Ascending aorta (tissue), 2 donors: ENCODE measurements around the gene CLASP1. TPM values are rescaled to one million over a fixed set of nuclear protein-coding genes. Genes with fewer than 3 reads are reported as not detected.

Experiments
- DNase-seq, 2 donors: peaks; one replicate each; pipeline ENCODE4 v3.0.0-alpha.2; 2019; ENCODE audit warnings: low spot score in 2 of 2
- H3K27ac ChIP-seq, 2 donors: fragments of 200-600 bp; sonication (generic); one replicate each; pipeline ENCODE4 v1.5.1; 2016 to 2017; ENCODE audit warnings: mild to moderate bottlenecking in 1 of 2
- H3K27me3 ChIP-seq: fragments of 200-600 bp; sonication (generic); one replicate; pipeline ENCODE4 v1.5.1; 2017
- H3K36me3 ChIP-seq, 2 donors: fragments of 200-600 bp; sonication (generic); one replicate each; pipeline ENCODE4 v1.5.1; 2016
- H3K4me1 ChIP-seq, 2 donors: fragments of 200-600 bp; sonication (generic); one replicate each; pipeline ENCODE4 v1.5.1; 2016 to 2017; ENCODE audit warnings: mild to moderate bottlenecking in 1 of 2
- H3K4me3 ChIP-seq, 2 donors: fragments of 200-600 bp; sonication (generic); one replicate each; pipeline ENCODE4 v1.5.1; 2016 to 2017; ENCODE audit warnings: mild to moderate bottlenecking in 1 of 2
- H3K9me3 ChIP-seq, 2 donors: fragments of 200-600 bp; sonication (generic); one replicate each; pipeline ENCODE4 v1.5.1; 2016
- intact Hi-C: fragments of 100-400 bp; cut with DNase I; formaldehyde crosslinking; loops from one replicate; pipeline ENCODE4 v1.15.1; 2023
- total RNA-seq: library from RNA; depleted of rRNA; stranded (reverse); fragments of >200 nt; gene quantifications from one replicate; pipeline ENCODE4 v1.1.0, GENCODE V29; 2016
- TF ChIP-seq, protein P1 (sequence below), 3 experiments: fragments of 200-600 bp in 2 of 3; fragments of 450-650 bp in 1 of 3; sonication (generic) in 2 of 3; IDR thresholded peaks; one replicate each; pipeline ENCODE4 v1.5.1; 2016 to 2019; ENCODE audit warnings: antibody characterized with exemption in 3 of 3, mild to moderate bottlenecking in 1 of 3, moderate library complexity in 1 of 3

Gene CLASP1
- total RNA-seq, 1 donor from 2014 or later = 78.0 TPM

DNA sequence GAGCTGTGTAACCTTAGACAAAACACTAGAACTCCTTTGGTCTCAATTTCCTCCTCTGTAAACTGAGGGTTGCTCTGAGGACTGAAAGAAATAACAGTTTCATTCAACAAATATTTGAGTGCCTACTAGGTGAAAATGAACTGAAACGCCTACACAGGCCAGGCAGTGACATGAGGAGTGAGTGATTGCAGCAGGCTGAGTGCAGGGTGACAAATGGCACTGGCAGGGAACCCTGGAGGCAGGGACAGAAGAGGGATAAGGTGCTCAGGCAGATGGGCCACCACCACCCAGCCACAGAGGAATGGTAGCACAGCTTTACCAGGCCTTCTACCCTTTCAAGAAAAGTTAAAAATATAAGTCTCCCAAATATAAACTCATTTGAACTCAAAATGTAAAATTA, 130.1 kb downstream of the CLASP1 start:
- H3K4me1 ChIP-seq = peaks cover 0 to 2% of the 10 kb centered on the region in 2 donors
- no peak overlapping the region for H3K27ac ChIP-seq
- peaks cover 24 to 52% of the 10 kb centered on the region in 2 donors for H3K36me3 ChIP-seq
- no peaks in the 10 kb centered on the region for H3K9me3 ChIP-seq
- no peaks in the 10 kb centered on the region for H3K27me3 ChIP-seq
- no peak overlapping the region for H3K4me3 ChIP-seq
- intact Hi-C loops = loop anchor here (10.0 kb wide), 1 partner anchor 114 kb away; no protein-coding TSS in a partner anchor
- DNase-seq = no peak
- TF ChIP-seq, protein P1, sequence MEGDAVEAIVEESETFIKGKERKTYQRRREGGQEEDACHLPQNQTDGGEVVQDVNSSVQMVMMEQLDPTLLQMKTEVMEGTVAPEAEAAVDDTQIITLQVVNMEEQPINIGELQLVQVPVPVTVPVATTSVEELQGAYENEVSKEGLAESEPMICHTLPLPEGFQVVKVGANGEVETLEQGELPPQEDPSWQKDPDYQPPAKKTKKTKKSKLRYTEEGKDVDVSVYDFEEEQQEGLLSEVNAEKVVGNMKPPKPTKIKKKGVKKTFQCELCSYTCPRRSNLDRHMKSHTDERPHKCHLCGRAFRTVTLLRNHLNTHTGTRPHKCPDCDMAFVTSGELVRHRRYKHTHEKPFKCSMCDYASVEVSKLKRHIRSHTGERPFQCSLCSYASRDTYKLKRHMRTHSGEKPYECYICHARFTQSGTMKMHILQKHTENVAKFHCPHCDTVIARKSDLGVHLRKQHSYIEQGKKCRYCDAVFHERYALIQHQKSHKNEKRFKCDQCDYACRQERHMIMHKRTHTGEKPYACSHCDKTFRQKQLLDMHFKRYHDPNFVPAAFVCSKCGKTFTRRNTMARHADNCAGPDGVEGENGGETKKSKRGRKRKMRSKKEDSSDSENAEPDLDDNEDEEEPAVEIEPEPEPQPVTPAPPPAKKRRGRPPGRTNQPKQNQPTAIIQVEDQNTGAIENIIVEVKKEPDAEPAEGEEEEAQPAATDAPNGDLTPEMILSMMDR (IDR thresholded peaks at IDR 0.05) = no peak

DNA sequence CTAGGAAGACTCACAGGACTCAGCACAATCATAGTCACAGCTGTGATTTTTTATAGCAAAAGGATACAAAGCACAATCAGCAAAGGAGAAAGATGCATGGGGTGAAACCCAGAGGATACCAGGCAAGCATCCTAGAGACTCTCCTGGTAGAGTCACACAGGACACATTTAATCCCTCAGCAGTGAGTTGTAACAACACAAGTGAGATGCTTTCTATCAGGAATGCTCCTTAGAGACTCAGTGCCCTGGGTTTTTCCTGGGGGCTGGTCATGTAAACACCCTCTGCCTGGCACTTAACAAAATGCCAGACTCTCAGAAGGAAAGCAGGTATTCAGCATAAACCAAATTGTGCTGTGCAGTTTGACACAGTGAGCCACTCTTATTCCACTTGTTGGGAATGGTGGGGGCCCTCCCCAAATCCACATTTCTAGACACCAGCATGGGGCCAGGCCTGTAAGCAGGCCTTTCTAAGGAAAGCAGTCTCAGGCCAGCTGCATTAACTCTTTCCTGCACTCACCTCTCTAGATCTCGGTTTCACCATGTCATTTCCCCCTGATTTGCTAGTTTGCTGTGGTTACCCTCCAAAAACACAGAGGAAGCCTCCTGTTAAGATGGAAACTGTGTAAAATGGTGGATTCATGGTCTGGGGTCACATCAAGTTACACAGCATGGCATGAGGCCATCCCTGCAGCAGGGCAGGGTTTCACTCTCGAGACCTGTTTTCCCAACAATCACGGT, 135.5 kb downstream of the CLASP1 start:
- no peak overlapping the region for H3K4me3 ChIP-seq
- TF ChIP-seq, protein P1 (IDR thresholded peaks at IDR 0.05) = no peak
- intact Hi-C loops = loop anchor here (10.0 kb wide), 1 partner anchor 109 kb away; no protein-coding TSS in a partner anchor
- peaks cover 24 to 53% of the 10 kb centered on the region in 2 donors for H3K36me3 ChIP-seq
- no peak for DNase-seq
- H3K27ac ChIP-seq = peak overlapping the region in 1 of 2 donors; percentile 16
- no peaks in the 10 kb centered on the region for H3K9me3 ChIP-seq
- no peaks in the 10 kb centered on the region for H3K4me1 ChIP-seq
- no peaks in the 10 kb centered on the region for H3K27me3 ChIP-seq

DNA sequence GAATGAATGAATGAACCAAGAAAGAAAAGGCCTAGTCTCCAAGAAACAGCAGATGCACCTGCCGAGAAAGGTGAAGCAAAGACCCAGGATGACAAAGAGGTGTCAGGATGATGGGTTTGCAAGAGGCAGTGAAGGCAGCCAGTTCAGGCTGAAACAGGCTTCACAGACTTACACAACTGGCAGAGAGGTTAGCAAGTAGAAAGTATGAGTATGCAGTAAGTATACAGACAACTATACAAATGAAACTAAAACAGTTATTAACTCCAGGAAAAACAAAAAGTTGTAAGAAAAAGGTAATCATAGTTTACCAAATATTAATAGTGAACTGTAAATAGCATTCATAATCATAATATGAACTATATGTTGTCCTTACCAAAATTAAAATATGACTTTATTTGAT, 138.4 kb downstream of the CLASP1 start:
- no peak overlapping the region for H3K4me3 ChIP-seq
- no peaks in the 10 kb centered on the region for H3K4me1 ChIP-seq
- H3K9me3 ChIP-seq = no peaks in the 10 kb centered on the region
- no peak overlapping the region for H3K27ac ChIP-seq
- intact Hi-C loops = loop anchor here (10.0 kb wide), 1 partner anchor 106 kb away; no protein-coding TSS in a partner anchor
- peaks cover 13 to 46% of the 10 kb centered on the region in 2 donors for H3K36me3 ChIP-seq
- TF ChIP-seq, protein P1 (IDR thresholded peaks at IDR 0.05) = no peak
- no peak for DNase-seq
- H3K27me3 ChIP-seq = no peaks in the 10 kb centered on the region

DNA sequence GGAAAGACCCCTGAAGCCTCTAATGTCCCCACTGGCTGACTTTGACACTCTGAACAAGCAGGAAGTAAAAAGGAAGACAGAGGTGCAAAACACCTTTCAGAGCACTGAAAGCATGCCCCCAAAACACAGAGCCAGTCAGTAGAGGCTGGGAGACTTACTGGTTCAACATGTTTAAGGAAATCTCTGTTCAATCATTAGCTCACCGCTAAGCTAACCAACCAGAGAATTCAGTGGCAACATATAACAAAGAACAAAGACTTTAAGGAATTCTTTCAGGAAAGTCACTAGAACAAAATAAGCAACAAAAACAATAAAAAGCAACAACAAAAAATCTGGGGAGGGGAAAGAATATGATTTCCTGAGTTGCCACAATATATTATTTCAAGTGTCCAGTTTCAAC, 142.6 kb downstream of the CLASP1 start:
- H3K4me3 ChIP-seq = no peak overlapping the region
- H3K9me3 ChIP-seq = no peaks in the 10 kb centered on the region
- DNase-seq = no peak
- no peak overlapping the region for H3K27ac ChIP-seq
- H3K36me3 ChIP-seq = peaks cover 3 to 34% of the 10 kb centered on the region in 2 donors
- no peaks in the 10 kb centered on the region for H3K4me1 ChIP-seq
- H3K27me3 ChIP-seq = no peaks in the 10 kb centered on the region
- intact Hi-C loops = no loop called here
- TF ChIP-seq, protein P1 (IDR thresholded peaks at IDR 0.05) = no peak

DNA sequence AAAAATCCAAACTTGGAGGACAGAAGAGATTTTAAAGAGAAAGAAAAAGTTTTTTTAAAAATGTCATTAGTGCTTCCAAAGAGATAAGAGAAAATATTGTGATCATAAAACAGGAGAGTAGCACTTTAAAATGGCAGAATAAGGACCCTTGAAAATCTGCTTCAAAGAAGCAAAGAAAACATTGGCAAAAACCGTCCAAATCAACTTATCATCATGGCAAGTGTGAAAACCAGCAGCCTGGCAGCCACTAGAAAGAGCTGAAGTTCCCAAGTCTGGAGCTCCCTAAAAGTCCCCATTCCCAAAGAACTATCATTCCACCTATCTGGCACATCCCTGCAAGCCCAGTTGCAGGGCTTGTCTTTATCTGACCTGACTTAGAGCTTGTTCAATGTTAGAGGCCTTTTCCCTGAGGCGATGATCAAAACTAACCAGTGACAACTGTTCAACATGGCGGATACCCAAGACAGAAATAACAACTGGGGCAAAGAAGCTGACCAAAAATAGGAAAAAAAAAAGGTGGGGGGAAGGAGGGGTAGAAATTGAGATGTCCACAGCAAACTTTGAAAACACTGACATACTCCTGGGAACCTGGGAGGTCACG, 143.2 kb downstream of the CLASP1 start:
- intact Hi-C loops = no loop called here
- H3K27ac ChIP-seq = no peak overlapping the region
- H3K4me3 ChIP-seq = no peak overlapping the region
- H3K9me3 ChIP-seq = no peaks in the 10 kb centered on the region
- H3K4me1 ChIP-seq = no peaks in the 10 kb centered on the region
- H3K36me3 ChIP-seq = peaks cover 3 to 35% of the 10 kb centered on the region in 2 donors
- TF ChIP-seq, protein P1 (IDR thresholded peaks at IDR 0.05) = no peak
- DNase-seq = no peak
- H3K27me3 ChIP-seq = no peaks in the 10 kb centered on the region
